ENCODE measurements around the gene DCK. TPM values are rescaled to one million over a fixed set of nuclear protein-coding genes. Genes with fewer than 3 reads are reported as not detected.

DCK gene
- total RNA-seq, 2 donors from 2014 or later: 11.1 to 11.7 TPM

- H3K27ac ChIP-seq: no peak overlapping the region
- no peak for ATAC-seq (ENCODE audit: insufficient number of reproducible peaks, low FRiP score, low read depth)
- TF ChIP-seq CTCF (IDR thresholded peaks at IDR 0.05): no peak
- peaks cover 0 to 8% of the 10 kb centered on the region in 2 donors for H3K4me1 ChIP-seq (ENCODE audit: control insufficient read depth in 1 of 2, low read depth in 2 of 2)
- H3K9me3 ChIP-seq: no peaks in the 10 kb centered on the region
- no peaks in the 10 kb centered on the region for H3K27me3 ChIP-seq (replicated peaks; ENCODE audit: insufficient read depth)
- H3K36me3 ChIP-seq: no peaks in the 10 kb centered on the region
- DNase-seq (ENCODE audit: low spot score): no peak
- no peak overlapping the region for H3K4me3 ChIP-seq
Observed at GRCh38 chr4:71062436-71062835, 69.0 kb downstream of the DCK start.

- no peak for DNase-seq (ENCODE audit: low spot score)
- Histone ChIP-seq H3K4me3 (no peak overlapping the region), H3K27me3 (replicated peaks; ENCODE audit: insufficient read depth) (no peaks in the 10 kb centered on the region), H3K9me3 (no peaks in the 10 kb centered on the region), H3K4me1 (ENCODE audit: control insufficient read depth in 1 of 2, low read depth in 2 of 2) (peaks cover 0 to 8% of the 10 kb centered on the region in 2 donors), H3K36me3 (no peaks in the 10 kb centered on the region), H3K27ac (no peak overlapping the region)
- no peak for TF ChIP-seq CTCF (IDR thresholded peaks at IDR 0.05)
- no peak for ATAC-seq (ENCODE audit: insufficient number of reproducible peaks, low FRiP score, low read depth)
Observed at GRCh38 chr4:71063711-71064110, 70.3 kb downstream of the DCK start.

- DNase-seq (ENCODE audit: low spot score): no peak
- Histone ChIP-seq H3K27ac (no peak overlapping the region), H3K9me3 (no peaks in the 10 kb centered on the region), H3K4me1 (ENCODE audit: control insufficient read depth in 1 of 2, low read depth in 2 of 2) (peaks cover 0 to 8% of the 10 kb centered on the region in 2 donors), H3K4me3 (no peak overlapping the region), H3K27me3 (replicated peaks; ENCODE audit: insufficient read depth) (no peaks in the 10 kb centered on the region), H3K36me3 (no peaks in the 10 kb centered on the region)
- TF ChIP-seq CTCF (IDR thresholded peaks at IDR 0.05): no peak
- no peak for ATAC-seq (ENCODE audit: insufficient number of reproducible peaks, low FRiP score, low read depth)
Observed at GRCh38 chr4:71064521-71064920, 71.1 kb downstream of the DCK start.

GRCh38 chr4:71065991-71066510 lies 72.6 kb downstream of the DCK start:
- ATAC-seq (ENCODE audit: insufficient number of reproducible peaks, low FRiP score, low read depth) (no peak), DNase-seq (ENCODE audit: low spot score) (no peak)
- H3K36me3 ChIP-seq: no peaks in the 10 kb centered on the region
- no peak overlapping the region for H3K4me3 ChIP-seq
- H3K9me3 ChIP-seq: no peaks in the 10 kb centered on the region
- no peaks in the 10 kb centered on the region for H3K27me3 ChIP-seq (replicated peaks; ENCODE audit: insufficient read depth)
- no peak overlapping the region for H3K27ac ChIP-seq
- no peak for TF ChIP-seq CTCF (IDR thresholded peaks at IDR 0.05)
- H3K4me1 ChIP-seq (ENCODE audit: control insufficient read depth in 1 of 2, low read depth in 2 of 2): peaks cover 0 to 8% of the 10 kb centered on the region in 2 donors

- no peaks in the 10 kb centered on the region for H3K27me3 ChIP-seq (replicated peaks; ENCODE audit: insufficient read depth)
- ATAC-seq (ENCODE audit: insufficient number of reproducible peaks, low FRiP score, low read depth): no peak
- no peak for TF ChIP-seq CTCF (IDR thresholded peaks at IDR 0.05)
- no peaks in the 10 kb centered on the region for H3K9me3 ChIP-seq
- peaks cover 0 to 8% of the 10 kb centered on the region in 2 donors for H3K4me1 ChIP-seq (ENCODE audit: control insufficient read depth in 1 of 2, low read depth in 2 of 2)
- H3K27ac ChIP-seq: no peak overlapping the region
- DNase-seq (ENCODE audit: low spot score): no peak
- H3K4me3 ChIP-seq: no peak overlapping the region
- H3K36me3 ChIP-seq: no peaks in the 10 kb centered on the region
Observed at GRCh38 chr4:71066737-71067716, 73.6 kb downstream of the DCK start.
